K562 (cell line): Measurements from ENCODE around the gene CYP2C8. TPM values are rescaled to one million over a fixed set of nuclear protein-coding genes. Genes with fewer than 3 reads are reported as not detected.

Experiments
- ATAC-seq: fragments of 200-7000 bp; cut with Tn5 transposase; 3 replicates; pipeline ENCODE4 v1.9.1; 2020; ENCODE audit warnings: moderate library complexity
- BruUV-seq: library from RNA; stranded (reverse); fragments of 400-500 nt; replicated peaks from 2 replicates; lab custom pipeline; 2021; lab: Mats Ljungman, UMichigan
- CTCF ChIA-PET: fragments of 300-600 bp; formaldehyde crosslinking; extraction: SDS; loops from one replicate; lab custom pipeline; 2021; ENCODE audit warnings: low intra/inter-chr PET ratio; lab: Yijun Ruan, JAX
- POLR2A ChIA-PET: fragments of 300-600, 350-650 bp; sonication (Branson Sonifier 250); formaldehyde crosslinking; extraction: SDS; loops from one replicate; lab custom pipeline; 2021; ENCODE audit warnings: antibody characterized with exemption, inconsistent platforms; lab: Yijun Ruan, JAX
- DNase-seq, 4 experiments: peaks; one replicate each; pipeline versions ENCODE4 v3.0.0 to v3.0.0-alpha.2; 2011 to 2018; ENCODE audit warnings: low spot score in 3 of 4, mixed read lengths in 3 of 4; ENCODE audit errors: extremely low read depth in 1 of 4
- FAIRE-seq: peaks from 2 replicates; lab custom pipeline; 2011; peaks lifted over from hg19 to GRCh38; lab: Jason Lieb, UNC
- H2AFZ ChIP-seq: 2 replicates; pipeline ENCODE4 v1.6.0; 2011; ENCODE audit warnings: low read depth, low read length, control low read depth, inconsistent platforms
- H3K27ac ChIP-seq: fragments of 200-600 bp; 3 replicates; pipeline ENCODE4 v1.8.0; 2011; ENCODE audit warnings: low read depth, mild to moderate bottlenecking, control low read depth, inconsistent platforms, low read length, moderate library complexity, mixed read lengths; ENCODE audit errors: extremely low read depth
- H3K27me3 ChIP-seq, 2 experiments: fragments of 300-600 bp in 1 of 2; 2 replicates in 1 of 2; 3 replicates in 1 of 2; pipeline versions ENCODE4 v1.6.0 to v1.8.0; 2011; ENCODE audit warnings: inconsistent platforms in 2 of 2, low read length in 2 of 2, mild to moderate bottlenecking in 1 of 2, mixed read lengths in 1 of 2, moderate library complexity in 1 of 2; ENCODE audit not compliant: control insufficient read depth in 2 of 2, insufficient read depth in 2 of 2
- H3K36me3 ChIP-seq: fragments of 300-600 bp; 3 replicates; pipeline ENCODE4 v1.8.0; 2011; ENCODE audit warnings: mild to moderate bottlenecking, low read length, inconsistent platforms; ENCODE audit not compliant: control insufficient read depth, insufficient read depth
- H3K4me1 ChIP-seq, 2 experiments: fragments of 200-600 bp in 1 of 2; replicated peaks in 1 of 2; 2 replicates in 1 of 2; 3 replicates in 1 of 2; pipeline versions ENCODE4 v1.5.1 to v1.8.0; 2011; ENCODE audit warnings: inconsistent platforms in 2 of 2, low read length in 2 of 2, mild to moderate bottlenecking in 1 of 2, mixed read lengths in 1 of 2, moderate library complexity in 1 of 2; ENCODE audit not compliant: control insufficient read depth in 2 of 2, insufficient read depth in 2 of 2
- H3K4me2 ChIP-seq: 2 replicates; pipeline ENCODE4 v1.6.1; 2011; ENCODE audit warnings: low read length, control low read depth, inconsistent platforms, mixed read lengths; ENCODE audit not compliant: insufficient read depth
- H3K4me3 ChIP-seq: fragments of 200-600 bp; sonication (generic), shearing (Covaris generic); 2 replicates; pipeline ENCODE4 v1.5.1; 2016; ENCODE audit warnings: control low read depth, inconsistent platforms
- H3K79me2 ChIP-seq: fragments of 200-600 bp; 3 replicates; pipeline ENCODE4 v1.8.0; 2011; ENCODE audit warnings: low read length, inconsistent platforms; ENCODE audit not compliant: control insufficient read depth, insufficient read depth
- H3K9ac ChIP-seq, 2 experiments: 2 replicates each; pipeline versions ENCODE4 v1.6.0 to v1.6.1; 2011; ENCODE audit warnings: low read depth in 2 of 2, low read length in 2 of 2, control low read depth in 1 of 2, inconsistent platforms in 1 of 2, mild to moderate bottlenecking in 1 of 2, mixed read lengths in 1 of 2; ENCODE audit not compliant: insufficient read depth in 1 of 2
- H3K9me1 ChIP-seq: one replicate; pipeline ENCODE4 v1.6.0; 2011; ENCODE audit warnings: inconsistent platforms, mild to moderate bottlenecking, low read length, moderate library complexity; ENCODE audit not compliant: control insufficient read depth, insufficient read depth
- H3K9me3 ChIP-seq: replicated peaks from 2 replicates; pipeline ENCODE4 v1.5.1; 2011; ENCODE audit warnings: low read depth, low read length, inconsistent platforms; ENCODE audit not compliant: control insufficient read depth, insufficient read depth
- H4K20me1 ChIP-seq: replicated peaks from 2 replicates; pipeline ENCODE4 v1.6.1; 2011; ENCODE audit warnings: low read length, inconsistent platforms, mixed read lengths; ENCODE audit not compliant: control insufficient read depth, insufficient read depth
- ATF7 ChIP-seq: fragments of 450-650 bp; IDR thresholded peaks from 2 replicates; pipeline ENCODE4 v1.7.1; 2014; ENCODE audit warnings: mild to moderate bottlenecking, moderate library complexity
- CBX2 ChIP-seq: fragments of 200-600 bp; sonication (generic); IDR thresholded peaks from one replicate; pipeline ENCODE4 v1.6.1; 2012; ENCODE audit warnings: mild to moderate bottlenecking, low read length, inconsistent platforms; ENCODE audit not compliant: insufficient read depth, poor library complexity, severe bottlenecking
- EP300 ChIP-seq: IDR thresholded peaks from 2 replicates; pipeline ENCODE4 v1.6.1; 2012; ENCODE audit warnings: low read length, improper control_type of control experiment
- NR4A1 ChIP-seq, 2 experiments: fragments of 250-450 bp in 1 of 2; fragments of 450-650 bp in 1 of 2; sonication (Bioruptor Pico) in 1 of 2; IDR thresholded peaks; 2 replicates each; pipeline versions ENCODE4 v1.4.0 to v1.6.1; 2016 to 2020; ENCODE audit warnings: mild to moderate bottlenecking in 2 of 2, missing compliant biosample characterization in 1 of 2, missing genetic modification characterization in 1 of 2, moderate library complexity in 1 of 2
- POLR2H ChIP-seq: IDR thresholded peaks from 2 replicates; pipeline ENCODE4 v1.6.1; 2016; ENCODE audit warnings: missing genetic modification characterization, low read depth, mild to moderate bottlenecking, control low read depth, missing compliant biosample characterization, moderate library complexity
- RUNX1 ChIP-seq: sonication (generic); IDR thresholded peaks from 2 replicates; pipeline ENCODE4 v1.6.1; 2016; ENCODE audit warnings: antibody characterized with exemption, low read depth
- TCF7L2 ChIP-seq: fragments of 150-350 bp; IDR thresholded peaks from 2 replicates; pipeline ENCODE4 v1.6.1; 2016; ENCODE audit warnings: low read depth, mild to moderate bottlenecking, low read length, moderate library complexity
- WGBS: fragments of 100-300 bp; shearing (Covaris generic); methylation state at CpG from one replicate; pipeline ENCODE4 v1.1.6; 2016; ENCODE audit warnings: low coverage, mixed read lengths; ENCODE audit not compliant: insufficient coverage; ENCODE audit errors: missing lambda C conversion rate; 5-methylcytosine and 5-hydroxymethylcytosine counted together
- in situ Hi-C: fragments of 300-500 bp; cut with MboI; formaldehyde crosslinking; loops from 4 replicates; pipeline ENCODE4 v1.15.0; 2018; ENCODE audit warnings: inconsistent platforms, mixed read lengths
- intact Hi-C: fragments of 100-400 bp; cut with micrococcal nuclease; formaldehyde crosslinking; loops from 2 replicates; pipeline ENCODE4 v1.14.2; 2022
- polyA plus RNA-seq, 8 experiments: library from polyadenylated mRNA; depleted of rRNA in 4 of 8; stranded (reverse) in 5 of 8; unstranded in 3 of 8; fragments of >200 nt; fragmentation: Nextera tagmentation in 2 of 8; fragmentation: Illumina TruSeq in 1 of 8; extraction: Ambion mirVana in 2 of 8; extraction: Trizol in 1 of 8; gene quantifications; 2 replicates each; pipeline versions ENCODE4 v1.2.1 to v1.2.3, GENCODE V29; 2011 to 2014; ENCODE audit warnings: inconsistent platforms in 1 of 8, missing spikeins in 1 of 8
- total RNA-seq, 7 experiments: library from RNA; depleted of rRNA in 6 of 7; stranded (reverse); fragments of >200 nt in 6 of 7; fragmentation: Illumina TruSeq in 2 of 7; extraction: Trizol in 2 of 7; gene quantifications; 2 replicates each; pipeline versions ENCODE4 v1.2.1 to v1.2.3, GENCODE V29; 2011 to 2021; ENCODE audit warnings: low replicate concordance in 1 of 7
- TF ChIP-seq, protein P1 (sequence below): fragments of 250-450 bp; sonication (Bioruptor Pico); IDR thresholded peaks from 2 replicates; pipeline ENCODE4 v1.8.0; 2022; ENCODE audit warnings: inconsistent platforms, mild to moderate bottlenecking, moderate library complexity, borderline replicate concordance
- TF ChIP-seq, protein P2 (sequence below), 2 experiments: fragments of 450-650 bp in 1 of 2; sonication (generic) in 1 of 2; formaldehyde crosslinking in 1 of 2; IDR thresholded peaks in 1 of 2; conservative IDR thresholded peaks in 1 of 2; 2 replicates each; pipeline versions ENCODE4 v1.6.1 to v1.8.1; 2016 to 2023; ENCODE audit warnings: mild to moderate bottlenecking in 2 of 2, moderate library complexity in 2 of 2, inconsistent platforms in 1 of 2, missing genetic modification reagents in 1 of 2
- TF ChIP-seq, protein P3 (sequence below): fragments of 450-650 bp; formaldehyde crosslinking; IDR thresholded peaks from 2 replicates; pipeline ENCODE4 v1.4.0; 2020; ENCODE audit warnings: mild to moderate bottlenecking, moderate library complexity
- TF ChIP-seq, protein P4 (sequence below): IDR thresholded peaks from 3 replicates; pipeline ENCODE4 v1.6.1; 2011; ENCODE audit warnings: borderline replicate concordance, mild to moderate bottlenecking, moderate library complexity; ENCODE audit not compliant: insufficient read length; ENCODE audit errors: extremely low read depth

CYP2C8 gene
- total and polyA plus RNA-seq, 9 of the 15 experiments (the other 6 are each of a cell fraction or from before 2014, with no cell fraction given) = 0.06 to 0.16 (median 0.10) TPM; not detected in 5

DNA sequence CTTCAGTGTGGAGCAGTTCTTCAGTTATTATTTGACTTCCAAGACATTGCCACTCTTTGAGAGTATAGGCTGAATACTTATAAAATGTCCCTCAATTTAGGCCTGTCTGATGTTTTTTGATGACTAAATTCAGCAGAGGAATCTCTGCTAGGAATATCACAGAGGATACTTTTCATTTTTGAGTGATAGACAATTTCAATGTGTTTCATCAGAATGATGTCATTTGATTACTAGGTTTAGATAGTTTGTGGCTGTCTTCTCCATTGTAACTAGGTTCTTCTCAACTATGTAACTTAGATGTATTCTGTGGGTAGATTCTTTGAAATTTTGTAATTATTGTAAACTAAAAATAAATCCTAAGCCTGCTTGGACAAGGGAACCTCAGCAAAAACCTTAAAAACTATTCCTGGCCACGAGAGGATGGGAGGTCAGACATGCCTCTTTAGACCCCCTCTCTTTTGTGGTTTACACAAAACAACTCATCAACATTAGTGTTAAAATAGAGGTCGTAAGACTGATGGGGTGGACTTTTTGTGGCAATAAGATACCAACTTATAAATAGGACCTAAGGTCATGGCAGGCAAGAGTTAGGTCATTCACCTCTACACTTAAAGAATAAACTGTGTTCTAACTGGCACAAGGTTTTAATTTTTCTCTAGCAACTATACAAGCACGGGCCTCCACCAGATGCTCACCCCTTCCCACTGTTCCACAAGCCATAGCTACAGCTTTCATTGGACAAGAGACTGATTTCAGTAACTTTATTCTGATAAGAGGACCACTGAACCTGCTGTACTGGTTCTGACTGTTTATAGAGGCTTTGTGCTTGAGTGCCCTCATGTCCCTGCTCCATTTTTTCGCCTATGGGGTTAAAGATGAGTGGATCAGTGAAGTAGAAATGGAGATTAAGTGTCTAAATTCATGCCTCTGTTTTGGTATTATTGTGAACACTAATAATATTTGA lies 33.7 kb downstream of the CYP2C8 start:
- Histone ChIP-seq H3K36me3 (no peaks in the 10 kb centered on the region), H4K20me1 (no peaks in the 10 kb centered on the region), H3K4me3 (no peak overlapping the region), H3K4me2 (no peak overlapping the region), H3K4me1 (no peaks in the 10 kb centered on the region), H3K9ac (no peak overlapping the region), H3K27me3 (no peaks in the 10 kb centered on the region), H3K79me2 (no peaks in the 10 kb centered on the region), H3K27ac (no peak overlapping the region), H2AFZ (no peak overlapping the region), H3K9me1 (no peaks in the 10 kb centered on the region), H3K9me3 (no peaks in the 10 kb centered on the region)
- ATAC-seq = no peak
- WGBS = 0% methylated on average over 4 of the region's 4 CpGs
- POLR2A ChIA-PET = no interaction called here
- intact Hi-C loops = no loop called here
- no TSS peak for BruUV-seq
- FAIRE-seq = no peak
- CTCF ChIA-PET = no interaction called here
- in situ Hi-C loops = no loop called here
- no peak for DNase-seq
- TF ChIP-seq, protein P1, sequence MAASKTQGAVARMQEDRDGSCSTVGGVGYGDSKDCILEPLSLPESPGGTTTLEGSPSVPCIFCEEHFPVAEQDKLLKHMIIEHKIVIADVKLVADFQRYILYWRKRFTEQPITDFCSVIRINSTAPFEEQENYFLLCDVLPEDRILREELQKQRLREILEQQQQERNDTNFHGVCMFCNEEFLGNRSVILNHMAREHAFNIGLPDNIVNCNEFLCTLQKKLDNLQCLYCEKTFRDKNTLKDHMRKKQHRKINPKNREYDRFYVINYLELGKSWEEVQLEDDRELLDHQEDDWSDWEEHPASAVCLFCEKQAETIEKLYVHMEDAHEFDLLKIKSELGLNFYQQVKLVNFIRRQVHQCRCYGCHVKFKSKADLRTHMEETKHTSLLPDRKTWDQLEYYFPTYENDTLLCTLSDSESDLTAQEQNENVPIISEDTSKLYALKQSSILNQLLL (CRISPR knock-in tag) = no peak
- TF ChIP-seq RUNX1 = no peak
- TF ChIP-seq POLR2H (tag) = peak; percentile 14; the same call in 1 of the 2 replicates
- TF ChIP-seq, protein P2, sequence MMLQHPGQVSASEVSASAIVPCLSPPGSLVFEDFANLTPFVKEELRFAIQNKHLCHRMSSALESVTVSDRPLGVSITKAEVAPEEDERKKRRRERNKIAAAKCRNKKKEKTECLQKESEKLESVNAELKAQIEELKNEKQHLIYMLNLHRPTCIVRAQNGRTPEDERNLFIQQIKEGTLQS (IDR thresholded peaks at IDR 0.05) = peak; percentile 75; the same call in 1 of the 2 replicates
- TF ChIP-seq, protein P2 (CRISPR knock-in tag; conservative IDR thresholded peaks at IDR 0.05) = no peak
- TF ChIP-seq CBX2 = no peak
- TF ChIP-seq, protein P3, sequence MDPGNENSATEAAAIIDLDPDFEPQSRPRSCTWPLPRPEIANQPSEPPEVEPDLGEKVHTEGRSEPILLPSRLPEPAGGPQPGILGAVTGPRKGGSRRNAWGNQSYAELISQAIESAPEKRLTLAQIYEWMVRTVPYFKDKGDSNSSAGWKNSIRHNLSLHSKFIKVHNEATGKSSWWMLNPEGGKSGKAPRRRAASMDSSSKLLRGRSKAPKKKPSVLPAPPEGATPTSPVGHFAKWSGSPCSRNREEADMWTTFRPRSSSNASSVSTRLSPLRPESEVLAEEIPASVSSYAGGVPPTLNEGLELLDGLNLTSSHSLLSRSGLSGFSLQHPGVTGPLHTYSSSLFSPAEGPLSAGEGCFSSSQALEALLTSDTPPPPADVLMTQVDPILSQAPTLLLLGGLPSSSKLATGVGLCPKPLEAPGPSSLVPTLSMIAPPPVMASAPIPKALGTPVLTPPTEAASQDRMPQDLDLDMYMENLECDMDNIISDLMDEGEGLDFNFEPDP (CRISPR knock-in tag) = no peak
- no peak for TF ChIP-seq NR4A1 (CRISPR knock-in tag; IDR thresholded peaks at IDR 0.05)
- no peak for TF ChIP-seq NR4A1 (tag; IDR thresholded peaks at IDR 0.05)
- 0 out of 2 replicates have a peak, but pooled peaks have one; percentile 15 for TF ChIP-seq EP300
- no peak for TF ChIP-seq TCF7L2
- peak; percentile 81 for TF ChIP-seq ATF7
- TF ChIP-seq, protein P4, sequence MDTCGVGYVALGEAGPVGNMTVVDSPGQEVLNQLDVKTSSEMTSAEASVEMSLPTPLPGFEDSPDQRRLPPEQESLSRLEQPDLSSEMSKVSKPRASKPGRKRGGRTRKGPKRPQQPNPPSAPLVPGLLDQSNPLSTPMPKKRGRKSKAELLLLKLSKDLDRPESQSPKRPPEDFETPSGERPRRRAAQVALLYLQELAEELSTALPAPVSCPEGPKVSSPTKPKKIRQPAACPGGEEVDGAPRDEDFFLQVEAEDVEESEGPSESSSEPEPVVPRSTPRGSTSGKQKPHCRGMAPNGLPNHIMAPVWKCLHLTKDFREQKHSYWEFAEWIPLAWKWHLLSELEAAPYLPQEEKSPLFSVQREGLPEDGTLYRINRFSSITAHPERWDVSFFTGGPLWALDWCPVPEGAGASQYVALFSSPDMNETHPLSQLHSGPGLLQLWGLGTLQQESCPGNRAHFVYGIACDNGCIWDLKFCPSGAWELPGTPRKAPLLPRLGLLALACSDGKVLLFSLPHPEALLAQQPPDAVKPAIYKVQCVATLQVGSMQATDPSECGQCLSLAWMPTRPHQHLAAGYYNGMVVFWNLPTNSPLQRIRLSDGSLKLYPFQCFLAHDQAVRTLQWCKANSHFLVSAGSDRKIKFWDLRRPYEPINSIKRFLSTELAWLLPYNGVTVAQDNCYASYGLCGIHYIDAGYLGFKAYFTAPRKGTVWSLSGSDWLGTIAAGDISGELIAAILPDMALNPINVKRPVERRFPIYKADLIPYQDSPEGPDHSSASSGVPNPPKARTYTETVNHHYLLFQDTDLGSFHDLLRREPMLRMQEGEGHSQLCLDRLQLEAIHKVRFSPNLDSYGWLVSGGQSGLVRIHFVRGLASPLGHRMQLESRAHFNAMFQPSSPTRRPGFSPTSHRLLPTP = no peak
